RWPE1 (cell line): ENCODE data around the gene MAP6.

ENCODE experiments used
- CTCF ChIA-PET: fragments of 350-600 bp; sonication (Branson Sonifier 250); formaldehyde crosslinking; extraction: SDS; loops from one replicate; lab custom pipeline; 2021; lab: Yijun Ruan, JAX
- POLR2A ChIA-PET: fragments of 400-600 bp; formaldehyde crosslinking; extraction: SDS; loops from one replicate; lab custom pipeline; 2020; ENCODE audit warnings: antibody characterized with exemption; ENCODE audit not compliant: low non-redundant PET; lab: Yijun Ruan, JAX
- DNase-seq: peaks from one replicate; pipeline ENCODE4 v3.0.0; 2012; ENCODE audit warnings: low spot score
- H3K27ac ChIP-seq: fragments of 450-650 bp; 2 replicates; pipeline ENCODE4 v1.5.1; 2017
- TF ChIP-seq, protein P1 (sequence below): fragments of 450-650 bp; conservative IDR thresholded peaks from 2 replicates; pipeline ENCODE4 v1.5.1; 2017; ENCODE audit warnings: low read depth, mild to moderate bottlenecking

MAP6 gene

DNA sequence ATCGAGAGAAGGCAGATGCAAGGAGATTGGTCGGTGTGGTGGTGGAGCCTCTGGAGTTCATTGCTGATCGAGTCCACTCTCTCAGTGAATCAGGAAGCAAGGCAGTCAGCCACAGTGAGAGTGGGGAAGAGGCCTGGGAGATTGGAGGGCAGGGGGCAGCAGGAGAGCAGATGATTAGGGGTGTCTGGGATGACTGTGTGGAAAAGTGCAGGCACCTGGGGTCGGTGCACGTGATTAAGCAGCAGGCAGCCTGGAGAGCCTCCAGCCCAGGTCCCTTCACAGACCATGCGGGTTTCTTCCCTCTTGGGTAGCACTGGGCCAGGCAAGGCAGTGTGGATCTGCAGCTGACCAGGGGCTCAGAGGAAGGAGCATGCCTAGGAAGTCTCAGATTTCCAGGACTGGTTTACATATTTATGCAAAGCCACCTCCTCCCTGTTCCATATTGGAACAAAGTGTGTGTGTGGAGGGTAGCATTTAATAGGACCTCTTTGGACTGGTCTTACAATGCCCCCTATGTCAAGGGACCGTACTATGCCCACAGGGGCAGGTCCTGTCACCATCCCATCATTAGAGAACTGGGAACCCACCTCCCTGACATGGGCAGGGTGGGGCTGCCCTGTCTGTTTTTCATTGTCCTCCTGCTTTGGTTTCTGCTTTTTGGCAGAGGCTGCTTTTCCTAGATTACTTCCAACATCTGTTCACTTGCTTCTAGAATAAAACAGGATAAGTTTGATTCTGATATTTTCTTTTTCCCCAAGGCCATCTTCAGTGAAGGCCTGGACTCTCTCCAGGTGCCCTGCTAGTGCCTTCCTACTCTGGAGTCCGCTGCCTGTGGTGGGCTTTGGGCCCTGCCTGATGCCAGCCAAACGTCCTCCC, 129.1 kb downstream of the MAP6 start:
- TF ChIP-seq, protein P1, sequence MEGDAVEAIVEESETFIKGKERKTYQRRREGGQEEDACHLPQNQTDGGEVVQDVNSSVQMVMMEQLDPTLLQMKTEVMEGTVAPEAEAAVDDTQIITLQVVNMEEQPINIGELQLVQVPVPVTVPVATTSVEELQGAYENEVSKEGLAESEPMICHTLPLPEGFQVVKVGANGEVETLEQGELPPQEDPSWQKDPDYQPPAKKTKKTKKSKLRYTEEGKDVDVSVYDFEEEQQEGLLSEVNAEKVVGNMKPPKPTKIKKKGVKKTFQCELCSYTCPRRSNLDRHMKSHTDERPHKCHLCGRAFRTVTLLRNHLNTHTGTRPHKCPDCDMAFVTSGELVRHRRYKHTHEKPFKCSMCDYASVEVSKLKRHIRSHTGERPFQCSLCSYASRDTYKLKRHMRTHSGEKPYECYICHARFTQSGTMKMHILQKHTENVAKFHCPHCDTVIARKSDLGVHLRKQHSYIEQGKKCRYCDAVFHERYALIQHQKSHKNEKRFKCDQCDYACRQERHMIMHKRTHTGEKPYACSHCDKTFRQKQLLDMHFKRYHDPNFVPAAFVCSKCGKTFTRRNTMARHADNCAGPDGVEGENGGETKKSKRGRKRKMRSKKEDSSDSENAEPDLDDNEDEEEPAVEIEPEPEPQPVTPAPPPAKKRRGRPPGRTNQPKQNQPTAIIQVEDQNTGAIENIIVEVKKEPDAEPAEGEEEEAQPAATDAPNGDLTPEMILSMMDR = no peak
- CTCF ChIA-PET = interaction anchor here (0.6 to 0.7 kb wide), 2 partner anchors 9 to 51 kb away, joined by 3 to 4 read pairs; no protein-coding TSS in a partner anchor
- DNase-seq = no peak
- H3K27ac ChIP-seq = 0 out of 2 replicates have a peak overlapping the region, but pooled peaks have one; percentile 6
- POLR2A ChIA-PET = no interaction called here

DNA sequence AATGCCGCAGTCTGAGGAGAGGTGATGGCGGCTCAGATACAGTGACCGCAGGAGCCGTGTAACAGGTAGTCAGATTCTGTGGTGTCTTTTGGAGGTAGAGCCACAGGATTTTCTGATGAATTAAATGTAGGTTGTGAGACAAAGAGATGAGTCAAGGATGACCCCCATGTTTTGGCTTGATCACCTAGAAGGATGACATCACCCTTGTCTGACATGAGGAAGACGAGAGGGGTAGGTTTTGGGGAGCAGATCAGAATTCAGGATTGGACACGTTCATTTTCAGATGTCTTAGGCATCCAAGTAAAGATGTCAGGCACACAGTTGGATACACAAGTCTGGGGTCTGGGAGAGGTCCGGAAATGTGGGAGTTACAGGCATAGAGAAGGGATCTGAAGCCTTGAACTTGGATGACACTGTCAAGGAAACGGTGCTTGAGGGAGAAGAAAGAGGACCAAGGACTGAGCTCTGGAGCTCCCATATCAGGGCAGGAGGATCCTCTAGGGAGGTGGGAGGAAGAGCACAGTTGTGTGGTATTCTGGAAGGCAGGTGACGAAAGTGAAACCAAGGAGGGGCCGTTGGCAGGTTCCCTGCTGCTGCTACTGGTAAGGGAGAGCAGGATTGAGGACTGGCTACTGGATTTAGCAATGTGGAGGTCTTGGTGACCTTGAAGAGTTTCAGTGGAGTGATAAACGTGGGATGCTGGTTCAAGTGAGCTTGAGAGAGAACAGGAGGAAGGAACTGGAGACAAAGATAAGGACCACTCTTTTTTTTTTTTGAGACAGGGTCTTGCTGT, 130.5 kb downstream of the MAP6 start:
- CTCF ChIA-PET = interaction anchor here (0.6 to 0.7 kb wide), 3 partner anchors 16 to 116 kb away, joined by 3 to 5 read pairs (median 3); no protein-coding TSS in a partner anchor
- POLR2A ChIA-PET = no interaction called here
- H3K27ac ChIP-seq = no peak overlapping the region
- TF ChIP-seq, protein P1 = no peak
- DNase-seq = no peak

- ChIA-PET POLR2A (no interaction called here), CTCF (interaction anchor here (0.6 kb wide), 1 partner anchor 17 kb away, joined by 3 read pairs; no protein-coding TSS in a partner anchor)
- no peak overlapping the region for H3K27ac ChIP-seq
- TF ChIP-seq, protein P1 = no peak
- DNase-seq = no peak
Observed at GRCh38 chr11:75537740-75538139, 131.1 kb downstream of the MAP6 start.
